Endothelial cell of umbilical vein (primary cell): ENCODE results near the gene EFR3B. TPM values are rescaled to one million over a fixed set of nuclear protein-coding genes. Genes with fewer than 3 reads are reported as not detected.

ENCODE experiments used
- BruUV-seq: library from RNA; stranded (reverse); fragments of 400-500 nt; replicated peaks from 2 replicates; lab custom pipeline; 2021; lab: Mats Ljungman, UMichigan
- CTCF ChIA-PET: fragments of 300-600, 350-600 bp; sonication (Branson Sonifier 250); formaldehyde crosslinking; loops from one replicate; lab custom pipeline; 2021; ENCODE audit warnings: antibody characterized with exemption, inconsistent platforms; lab: Charles Lee
- POLR2A ChIA-PET: fragments of 300-600, 350-600 bp; sonication (Branson Sonifier 250); formaldehyde crosslinking; loops from one replicate; lab custom pipeline; 2021; ENCODE audit warnings: antibody characterized with exemption, inconsistent platforms; lab: Charles Lee
- DNase-seq: peaks from one replicate; pipeline ENCODE4 v3.0.0-alpha.2; 2011; ENCODE audit warnings: low read depth, low spot score
- FAIRE-seq: peaks from 2 replicates; lab custom pipeline; 2011; peaks lifted over from hg19 to GRCh38; lab: Jason Lieb, UNC
- H2AFZ ChIP-seq: 2 replicates; pipeline ENCODE4 v1.6.0; 2012; ENCODE audit warnings: low read depth, low read length, control low read depth, inconsistent platforms
- H3K27ac ChIP-seq: 2 replicates; pipeline ENCODE4 v1.5.1; 2011; ENCODE audit warnings: low read depth, mild to moderate bottlenecking, control low read depth, low read length, moderate library complexity; ENCODE audit not compliant: insufficient read depth
- H3K27me3 ChIP-seq, 2 experiments: 2 replicates each; pipeline versions ENCODE4 v1.6.0 to v1.6.1; 2011; ENCODE audit warnings: low read length in 2 of 2, mixed read lengths in 1 of 2; ENCODE audit not compliant: control insufficient read depth in 2 of 2, insufficient read depth in 2 of 2
- H3K36me3 ChIP-seq, 2 experiments: 2 replicates in 1 of 2; 3 replicates in 1 of 2; pipeline ENCODE4 v1.5.1; 2011; ENCODE audit warnings: low read length in 2 of 2, mild to moderate bottlenecking in 1 of 2, moderate library complexity in 1 of 2; ENCODE audit not compliant: control insufficient read depth in 2 of 2, insufficient read depth in 2 of 2; ENCODE audit errors: extremely low read depth in 1 of 2
- H3K4me1 ChIP-seq: 3 replicates; pipeline ENCODE4 v1.5.1; 2011; ENCODE audit warnings: mild to moderate bottlenecking, low read length; ENCODE audit not compliant: control insufficient read depth, insufficient read depth; ENCODE audit errors: extremely low read depth
- H3K4me2 ChIP-seq: 2 replicates; pipeline ENCODE4 v1.6.1; 2011; ENCODE audit warnings: low read length, control low read depth, mixed read lengths; ENCODE audit not compliant: insufficient read depth
- H3K4me3 ChIP-seq, 3 experiments: fragments of 200-600 bp in 1 of 3; sonication (generic), shearing (Covaris generic) in 1 of 3; replicated peaks in 1 of 3; 2 replicates each; pipeline ENCODE4 v1.5.1; 2011 to 2016; ENCODE audit warnings: control low read depth in 3 of 3, low read length in 3 of 3, mild to moderate bottlenecking in 2 of 3, inconsistent platforms in 1 of 3, low read depth in 1 of 3, moderate library complexity in 1 of 3; ENCODE audit not compliant: insufficient read depth in 1 of 3
- H3K79me2 ChIP-seq: 2 replicates; pipeline ENCODE4 v1.6.0; 2012; ENCODE audit warnings: low read length, inconsistent platforms; ENCODE audit not compliant: control insufficient read depth, insufficient read depth
- H3K9ac ChIP-seq: replicated peaks from 2 replicates; pipeline ENCODE3; 2011; ENCODE audit warnings: low read length, control low read depth; ENCODE audit not compliant: insufficient read depth; ENCODE audit errors: extremely low read depth
- H3K9me1 ChIP-seq: replicated peaks from 3 replicates; pipeline ENCODE4 v1.6.0; 2011; ENCODE audit warnings: mild to moderate bottlenecking, low read length; ENCODE audit not compliant: control insufficient read depth, insufficient read depth; ENCODE audit errors: extremely low read depth
- H3K9me3 ChIP-seq: replicated peaks from 2 replicates; pipeline ENCODE4 v1.5.1; 2012; ENCODE audit warnings: low read length, inconsistent platforms; ENCODE audit not compliant: control insufficient read depth, insufficient read depth
- H4K20me1 ChIP-seq: replicated peaks from 2 replicates; pipeline ENCODE3; 2011; ENCODE audit warnings: mild to moderate bottlenecking, low read length; ENCODE audit not compliant: control insufficient read depth, insufficient read depth; ENCODE audit errors: extremely low read depth
- CTCF ChIP-seq, 2 donors: IDR thresholded peaks; 1 replicate in 1 of 2; 2 replicates in 1 of 2; pipeline ENCODE4 v1.5.1; 2011; ENCODE audit warnings: low read length in 2 of 2, mild to moderate bottlenecking in 2 of 2, moderate library complexity in 2 of 2, control low read depth in 1 of 2, inconsistent platforms in 1 of 2, low read depth in 1 of 2; ENCODE audit not compliant: insufficient read depth in 1 of 2; ENCODE audit errors: extremely low read depth in 1 of 2
- EZH2 ChIP-seq: IDR thresholded peaks from 2 replicates; pipeline ENCODE4 v1.6.1; 2012; ENCODE audit warnings: borderline replicate concordance, low read depth, mild to moderate bottlenecking, moderate library complexity, low read length, inconsistent platforms; ENCODE audit not compliant: severe bottlenecking
- FOS ChIP-seq: IDR thresholded peaks from 2 replicates; pipeline ENCODE4 v1.6.1; 2011; ENCODE audit warnings: mild to moderate bottlenecking, low read length, moderate library complexity, borderline replicate concordance; ENCODE audit not compliant: insufficient read depth
- GATA2 ChIP-seq: IDR thresholded peaks from 2 replicates; pipeline ENCODE4 v1.7.0; 2011; ENCODE audit warnings: low read depth, mild to moderate bottlenecking, moderate library complexity, mixed read lengths, low read length; ENCODE audit not compliant: insufficient read length, insufficient read depth
- JUN ChIP-seq: IDR thresholded peaks from 2 replicates; pipeline ENCODE4 v1.6.1; 2011; ENCODE audit warnings: borderline replicate concordance, low read depth; ENCODE audit not compliant: insufficient read length, insufficient read depth
- MYC ChIP-seq: IDR thresholded peaks from one replicate; pipeline ENCODE4 v1.6.1; 2011; ENCODE audit warnings: mild to moderate bottlenecking, low read depth, low read length
- POLR2A ChIP-seq: IDR thresholded peaks from 2 replicates; pipeline ENCODE4 v1.6.1; 2012; ENCODE audit warnings: low read depth, mild to moderate bottlenecking, control low read depth, low read length
- POLR2AphosphoS5 ChIP-seq: IDR thresholded peaks from 2 replicates; pipeline ENCODE4 v1.6.1; 2012; ENCODE audit warnings: low read depth, mild to moderate bottlenecking, control low read depth, low read length, moderate library complexity; ENCODE audit not compliant: insufficient read depth
- dilution Hi-C: fragments of 300-500 bp; cut with MboI; formaldehyde crosslinking; loops from one replicate; pipeline ENCODE4 v1.15.0; 2019; ENCODE audit warnings: low sequenced_read_pairs; ENCODE audit not compliant: extremely low pct_ligation_motif_present
- intact Hi-C: fragments of 100-400 bp; cut with micrococcal nuclease; formaldehyde crosslinking; loops from one replicate; pipeline ENCODE4 v1.10.0; 2022
- polyA plus RNA-seq, 4 experiments: library from polyadenylated mRNA; depleted of rRNA in 3 of 4; stranded (reverse) in 3 of 4; unstranded in 1 of 4; fragments of >200 nt; gene quantifications; 2 replicates each; pipeline versions ENCODE4 v1.2.1 to v1.2.3, GENCODE V29; 2011 to 2012; ENCODE audit warnings: missing spikeins in 1 of 4
- total RNA-seq: library from RNA; stranded (reverse); gene quantifications from 2 replicates; pipeline ENCODE4 v1.2.3, GENCODE V29; 2021
- TF ChIP-seq, protein P1 (sequence below): IDR thresholded peaks from 2 replicates; pipeline ENCODE4 v1.6.1; 2011; ENCODE audit not compliant: insufficient read depth, insufficient read length

The EFR3B gene
- total and polyA plus RNA-seq, 2 donors (not counting 3 experiments of a cell fraction or from before 2014, with no cell fraction given): 0.15 to 0.77 TPM

GRCh38 chr2:25119263-25119662 is 77.4 kb downstream of the EFR3B start:
- no peaks in the 10 kb centered on the region for H3K9me1 ChIP-seq
- no peaks in the 10 kb centered on the region for H3K4me1 ChIP-seq
- no peak overlapping the region for H3K4me3 ChIP-seq
- BruUV-seq: no TSS peak
- no peak overlapping the region for H3K27ac ChIP-seq
- H3K27me3 ChIP-seq: no peaks in the 10 kb centered on the region
- dilution Hi-C loops: no loop called here
- H3K9me3 ChIP-seq: no peaks in the 10 kb centered on the region
- H2AFZ ChIP-seq: no peak overlapping the region
- no peaks in the 10 kb centered on the region for H3K79me2 ChIP-seq
- intact Hi-C loops: no loop called here
- ChIA-PET CTCF (interaction anchor here (1.4 to 17.9 kb wide), 2 partner anchors 66 to 140 kb away, joined by 3 to 679 read pairs; no protein-coding TSS in a partner anchor), POLR2A (no interaction called here)
- no peak for FAIRE-seq
- no peak for DNase-seq
- no peaks in the 10 kb centered on the region for H4K20me1 ChIP-seq
- no peak overlapping the region for H3K9ac ChIP-seq
- H3K36me3 ChIP-seq: no peaks in the 10 kb centered on the region
- no peak overlapping the region for H3K4me2 ChIP-seq
- TF ChIP-seq POLR2A (no peak), GATA2 (no peak), MYC (no peak), JUN (no peak), POLR2AphosphoS5 (no peak), CTCF (IDR thresholded peaks at IDR 0.05; ENCODE audit: extremely low read depth in 1 of 2, insufficient read depth in 1 of 2, low read depth in 1 of 2, low read length in 2 of 2) (no peak), EZH2 (no peak), FOS (no peak)
- TF ChIP-seq, protein P1, sequence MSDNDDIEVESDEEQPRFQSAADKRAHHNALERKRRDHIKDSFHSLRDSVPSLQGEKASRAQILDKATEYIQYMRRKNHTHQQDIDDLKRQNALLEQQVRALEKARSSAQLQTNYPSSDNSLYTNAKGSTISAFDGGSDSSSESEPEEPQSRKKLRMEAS: no peak
